HFFc6 (cell line): ENCODE measurements around the gene RMRP. TPM values are rescaled to one million over a fixed set of nuclear protein-coding genes. Genes with fewer than 3 reads are reported as not detected.

Source experiments
- DNase-seq: peaks from one replicate; pipeline ENCODE4 v3.0.0-alpha.2; 2018
- H3K27ac Mint-ChIP-seq: 2 replicates; pipeline ENCODE4 v1.8.0; 2020; ENCODE audit warnings: mild to moderate bottlenecking, mixed read lengths
- H3K27me3 Mint-ChIP-seq: 2 replicates; pipeline ENCODE4 v1.8.0; 2021; ENCODE audit warnings: mild to moderate bottlenecking, moderate library complexity, mixed read lengths; ENCODE audit not compliant: insufficient read depth
- H3K36me3 Mint-ChIP-seq: 2 replicates; pipeline ENCODE4 v1.8.0; 2021; ENCODE audit warnings: low read depth, mixed read lengths
- H3K4me1 Mint-ChIP-seq: 2 replicates; pipeline ENCODE4 v1.8.0; 2020; ENCODE audit warnings: low read depth, mixed read lengths
- H3K4me3 Mint-ChIP-seq: 2 replicates; pipeline ENCODE4 v1.8.0; 2020; ENCODE audit warnings: mild to moderate bottlenecking, moderate library complexity, mixed read lengths
- H3K9me3 Mint-ChIP-seq: 2 replicates; pipeline ENCODE4 v1.8.0; 2020; ENCODE audit warnings: mild to moderate bottlenecking, mixed read lengths
- CTCF ChIP-seq: fragments of 200-600 bp; sonication (generic); IDR thresholded peaks from 2 replicates; pipeline ENCODE4 v1.5.0; 2021; ENCODE audit warnings: antibody characterized with exemption, mild to moderate bottlenecking
- total RNA-seq, 6 experiments: library from RNA; stranded (reverse); fragmentation: NEBNext Ultra II Directional; extraction: Animal tissue kit (Norgen Biotek cat#: 25700); gene quantifications; 2 replicates in 1 of 6; 3 replicates in 5 of 6; pipeline ENCODE4 v1.2.3, GENCODE V29; 2021

RMRP gene
- total RNA-seq, 6 experiments from 2014 or later: 9,197 to 39,404 (median 23,537) TPM

GRCh38 chr9:35673132-35674024 is 15.6 kb upstream of the RMRP start, which contains the start of gene CA9:
Gene CA9, plus strand, starts transcription at chr9:35673928. Its CDS starts 32 bp downstream, at chr9:35673960.
- Mint-ChIP-seq H3K9me3 (no peaks in the 10 kb centered on the region), H3K27ac (no peak within 1 kb of the TSS), H3K27me3 (peaks cover 13% of the 10 kb centered on the region), H3K4me1 (peaks cover 44% of the 10 kb centered on the region), H3K4me3 (peak within 1 kb of the TSS; percentile 6; the same call in 1 of the 2 replicates), H3K36me3 (no peaks in the 10 kb centered on the region)
- no peak for TF ChIP-seq CTCF
- DNase-seq: no peak

- Mint-ChIP-seq H3K27ac (no peak overlapping the region), H3K36me3 (no peaks in the 10 kb centered on the region), H3K4me1 (peaks cover 44% of the 10 kb centered on the region), H3K4me3 (no peak overlapping the region), H3K9me3 (no peaks in the 10 kb centered on the region), H3K27me3 (peaks cover 8% of the 10 kb centered on the region)
- TF ChIP-seq CTCF: no peak
- no peak for DNase-seq
Observed at GRCh38 chr9:35669331-35670145, 11.7 kb upstream of the RMRP start.

- H3K27me3 Mint-ChIP-seq: peaks cover 5% of the 10 kb centered on the region
- no peak overlapping the region for H3K4me3 Mint-ChIP-seq
- peaks cover 47% of the 10 kb centered on the region for H3K4me1 Mint-ChIP-seq
- H3K27ac Mint-ChIP-seq: no peak overlapping the region
- no peak for DNase-seq
- no peaks in the 10 kb centered on the region for H3K9me3 Mint-ChIP-seq
- no peak for TF ChIP-seq CTCF
- no peaks in the 10 kb centered on the region for H3K36me3 Mint-ChIP-seq
Observed at GRCh38 chr9:35667939-35668338, 10.1 kb upstream of the RMRP start.

GRCh38 chr9:35666549-35666948 is 8.7 kb upstream of the RMRP start:
- DNase-seq: no peak
- no peak overlapping the region for H3K27ac Mint-ChIP-seq
- no peaks in the 10 kb centered on the region for H3K9me3 Mint-ChIP-seq
- peaks cover 5% of the 10 kb centered on the region; the same call in 1 of the 2 replicates for H3K36me3 Mint-ChIP-seq
- peaks cover 5% of the 10 kb centered on the region for H3K27me3 Mint-ChIP-seq
- no peak for TF ChIP-seq CTCF
- H3K4me1 Mint-ChIP-seq: peaks cover 61% of the 10 kb centered on the region
- H3K4me3 Mint-ChIP-seq: no peak overlapping the region

GRCh38 chr9:35666045-35666444 is 8.2 kb upstream of the RMRP start:
- Mint-ChIP-seq H3K4me3 (peak overlapping the region; percentile 90), H3K9me3 (no peaks in the 10 kb centered on the region), H3K36me3 (peaks cover 8% of the 10 kb centered on the region; the same call in 1 of the 2 replicates), H3K4me1 (peaks cover 64% of the 10 kb centered on the region), H3K27ac (peak overlapping the region; percentile 19; the same call in 1 of the 2 replicates), H3K27me3 (peaks cover 5% of the 10 kb centered on the region)
- no peak for TF ChIP-seq CTCF
- DNase-seq: no peak
